KOPT-K1 (cell line): ENCODE data around the gene PVR.

Source experiments
- H3K27ac ChIP-seq: fragments of 200-600 bp; sonication (generic); 2 replicates; pipeline ENCODE4 v1.5.1; 2016; ENCODE audit warnings: antibody characterized with exemption, mild to moderate bottlenecking, low read depth, low read length; ENCODE audit not compliant: poor library complexity, severe bottlenecking
- H3K36me3 ChIP-seq: fragments of 200-600 bp; sonication (generic); 2 replicates; pipeline ENCODE4 v1.5.1; 2017; ENCODE audit warnings: antibody characterized with exemption, mild to moderate bottlenecking, low read length, moderate library complexity; ENCODE audit not compliant: insufficient read depth
- H3K9me3 ChIP-seq: fragments of 200-600 bp; sonication (generic); 2 replicates; pipeline ENCODE4 v1.5.1; 2017; ENCODE audit warnings: antibody characterized with exemption, low read length, mild to moderate bottlenecking; ENCODE audit not compliant: insufficient read depth, poor library complexity, severe bottlenecking

The PVR gene

GRCh38 chr19:44686896-44687295 is 43.2 kb downstream of the PVR start:
- H3K36me3 ChIP-seq: no peaks in the 10 kb centered on the region
- no peaks in the 10 kb centered on the region for H3K9me3 ChIP-seq
- H3K27ac ChIP-seq: no peak overlapping the region

- H3K36me3 ChIP-seq: no peaks in the 10 kb centered on the region
- no peaks in the 10 kb centered on the region for H3K9me3 ChIP-seq
- no peak overlapping the region for H3K27ac ChIP-seq
These were observed 44.2 kb downstream of the PVR start for GRCh38 chr19:44687888-44688287.

GRCh38 chr19:44689290-44690130 is 45.8 kb downstream of the PVR start:
- no peaks in the 10 kb centered on the region for H3K36me3 ChIP-seq
- H3K9me3 ChIP-seq: no peaks in the 10 kb centered on the region
- no peak overlapping the region for H3K27ac ChIP-seq

GRCh38 chr19:44690131-44690440 is 46.4 kb downstream of the PVR start:
- H3K9me3 ChIP-seq: no peaks in the 10 kb centered on the region
- no peak overlapping the region for H3K27ac ChIP-seq
- no peaks in the 10 kb centered on the region for H3K36me3 ChIP-seq

- Histone ChIP-seq H3K9me3 (no peaks in the 10 kb centered on the region), H3K27ac (no peak overlapping the region)
These were observed 48.6 kb downstream of the PVR start for GRCh38 chr19:44692379-44692721.

GRCh38 chr19:44694184-44694579 is 50.5 kb downstream of the PVR start:
- Histone ChIP-seq H3K36me3 (no peaks in the 10 kb centered on the region), H3K9me3 (no peaks in the 10 kb centered on the region), H3K27ac (no peak overlapping the region)

More at GRCh38 chr19:44692379-44692721, 48.6 kb downstream of the PVR start:
- no peaks in the 10 kb centered on the region for H3K36me3 ChIP-seq

GRCh38 chr19:44696939-44697669 is 53.4 kb downstream of the PVR start:
- Histone ChIP-seq H3K9me3 (no peaks in the 10 kb centered on the region), H3K27ac (no peak overlapping the region), H3K36me3 (no peaks in the 10 kb centered on the region)

GRCh38 chr19:44697670-44698034 is 53.9 kb downstream of the PVR start:
- Histone ChIP-seq H3K36me3 (no peaks in the 10 kb centered on the region), H3K9me3 (no peaks in the 10 kb centered on the region), H3K27ac (no peak overlapping the region)

- Histone ChIP-seq H3K9me3 (no peaks in the 10 kb centered on the region), H3K36me3 (no peaks in the 10 kb centered on the region), H3K27ac (no peak within 1 kb of the TSS)
These were observed 54.9 kb downstream of the PVR start, which contains the start of gene CEACAM16 for GRCh38 chr19:44698492-44699201. Gene CEACAM16 (plus strand): TSS chr19:44699151. CDS start chr19:44701457, 2,306 bp downstream.

GRCh38 chr19:44700547-44700946 is 56.8 kb downstream of the PVR start:
- no peak overlapping the region for H3K27ac ChIP-seq
- H3K9me3 ChIP-seq: no peaks in the 10 kb centered on the region
- H3K36me3 ChIP-seq: no peaks in the 10 kb centered on the region

- no peaks in the 10 kb centered on the region for H3K36me3 ChIP-seq
- H3K9me3 ChIP-seq: no peaks in the 10 kb centered on the region
- H3K27ac ChIP-seq: no peak overlapping the region
These were observed 57.5 kb downstream of the PVR start for GRCh38 chr19:44701228-44701627.

GRCh38 chr19:44702551-44703176 is 59.0 kb downstream of the PVR start:
- H3K36me3 ChIP-seq: no peaks in the 10 kb centered on the region
- H3K9me3 ChIP-seq: no peaks in the 10 kb centered on the region
- no peak overlapping the region for H3K27ac ChIP-seq

- Histone ChIP-seq H3K36me3 (no peaks in the 10 kb centered on the region), H3K9me3 (no peaks in the 10 kb centered on the region), H3K27ac (no peak overlapping the region)
These were observed 59.8 kb downstream of the PVR start for GRCh38 chr19:44703336-44704078.

GRCh38 chr19:44704982-44705381 is 61.3 kb downstream of the PVR start:
- no peak overlapping the region for H3K27ac ChIP-seq
- H3K9me3 ChIP-seq: no peaks in the 10 kb centered on the region
- H3K36me3 ChIP-seq: no peaks in the 10 kb centered on the region
